GM18507 (cell line): Measurements from ENCODE around the gene MMP25.

Experiments
- DNase-seq: peaks from one replicate; pipeline ENCODE4 v3.0.0; 2011; ENCODE audit warnings: low read depth; ENCODE audit not compliant: insufficient read length; ENCODE audit errors: extremely low spot score
- FAIRE-seq: peaks from 2 replicates; lab custom pipeline; 2011; peaks lifted over from hg19 to GRCh38; lab: Jason Lieb, UNC

The MMP25 gene

DNA sequence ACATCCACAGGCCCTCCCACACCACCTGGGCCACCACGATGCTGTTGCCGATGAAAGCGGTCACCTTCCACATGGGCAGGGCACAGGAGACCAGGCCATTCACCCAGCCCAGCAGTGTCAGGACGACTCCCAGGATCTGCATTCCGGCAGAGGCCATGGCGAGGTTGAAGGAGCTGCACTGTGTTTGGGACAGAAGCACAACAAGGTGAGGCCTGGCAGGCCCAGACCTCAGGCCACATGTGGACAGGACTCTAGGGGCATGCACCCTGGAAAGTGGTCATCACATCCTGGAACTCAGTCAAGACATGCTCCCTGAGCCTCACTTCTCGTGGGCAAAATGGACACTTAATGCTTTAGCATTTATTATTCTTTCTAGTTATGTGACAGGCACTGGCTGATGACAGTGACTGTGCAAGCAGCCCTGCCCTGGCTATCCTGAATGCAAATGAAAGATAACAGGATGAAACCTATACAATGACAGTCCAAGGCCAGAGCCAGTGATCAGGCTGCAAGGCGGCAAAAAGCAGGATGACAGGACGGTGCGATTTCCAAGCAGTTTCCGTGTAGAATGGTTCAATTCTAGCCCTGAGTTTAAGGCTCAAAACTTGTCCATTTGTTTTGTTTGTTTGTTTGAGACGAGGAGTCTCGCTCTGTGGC lies 30.4 kb upstream of the MMP25 start:
- FAIRE-seq (no peak), DNase-seq (no peak)

DNA sequence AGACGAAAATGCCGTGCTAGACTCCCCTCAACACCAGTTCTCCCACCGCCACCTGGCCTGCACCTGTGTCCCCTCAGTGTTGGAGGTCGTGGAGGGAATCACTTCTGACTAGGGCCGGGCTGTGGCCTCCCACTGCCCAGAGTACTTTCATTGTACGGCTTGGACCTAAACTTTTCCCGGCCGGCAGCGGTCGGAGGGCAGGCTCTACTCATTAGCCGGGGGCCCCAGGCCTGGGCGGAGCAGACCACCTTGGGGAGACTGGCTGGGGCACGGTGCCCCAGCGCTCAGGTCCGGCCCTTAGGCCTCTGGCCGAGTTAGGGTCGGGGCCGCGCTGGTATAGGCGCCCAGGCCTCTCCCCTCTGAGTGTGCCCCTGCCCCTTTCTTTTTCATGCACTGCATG lies 29.0 kb upstream of the MMP25 start:
- FAIRE-seq (no peak), DNase-seq (no peak)

DNA sequence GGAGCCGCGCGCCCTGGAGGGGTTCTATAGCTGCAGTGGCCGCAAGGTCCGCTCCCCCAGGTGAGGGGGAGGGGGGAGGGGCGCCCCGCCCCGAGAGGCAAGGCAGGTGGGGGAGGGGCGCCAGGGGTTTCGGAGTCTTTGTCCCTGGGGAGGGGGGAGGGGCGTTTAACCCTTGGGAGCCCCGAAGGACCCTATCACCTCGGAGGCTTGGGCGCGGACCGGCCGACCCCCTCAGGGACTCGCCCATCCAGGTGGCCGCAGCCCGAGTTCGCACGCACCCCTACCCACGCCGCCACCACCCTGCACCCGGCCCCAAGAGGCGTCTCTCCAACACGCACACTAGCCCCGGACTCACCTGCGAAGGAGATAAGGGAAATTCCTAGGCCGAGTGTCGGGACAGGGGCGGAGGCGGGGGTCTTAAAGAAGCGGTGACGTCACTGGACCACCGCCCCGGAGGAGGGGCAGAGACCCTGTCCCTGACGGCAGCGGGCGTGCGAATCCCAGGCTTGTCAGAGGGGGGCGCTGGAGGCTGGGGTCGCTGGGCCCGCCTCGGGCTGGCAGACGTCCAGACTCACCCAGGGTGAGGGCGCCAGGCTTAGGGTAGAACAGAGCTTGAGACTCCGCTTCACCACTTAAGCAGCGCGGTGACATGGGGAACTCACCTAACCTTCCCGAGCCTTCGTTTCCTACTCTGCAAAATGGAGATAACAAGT lies 28.4 kb upstream of the MMP25 start, which contains the start of gene CLDN6:
TSS of gene CLDN6 (minus strand) at position 390 of the 713 bp plus-strand sequence. CDS start 2,162 bp downstream, outside the sequence.
- no peak for FAIRE-seq
- no peak for DNase-seq

DNA sequence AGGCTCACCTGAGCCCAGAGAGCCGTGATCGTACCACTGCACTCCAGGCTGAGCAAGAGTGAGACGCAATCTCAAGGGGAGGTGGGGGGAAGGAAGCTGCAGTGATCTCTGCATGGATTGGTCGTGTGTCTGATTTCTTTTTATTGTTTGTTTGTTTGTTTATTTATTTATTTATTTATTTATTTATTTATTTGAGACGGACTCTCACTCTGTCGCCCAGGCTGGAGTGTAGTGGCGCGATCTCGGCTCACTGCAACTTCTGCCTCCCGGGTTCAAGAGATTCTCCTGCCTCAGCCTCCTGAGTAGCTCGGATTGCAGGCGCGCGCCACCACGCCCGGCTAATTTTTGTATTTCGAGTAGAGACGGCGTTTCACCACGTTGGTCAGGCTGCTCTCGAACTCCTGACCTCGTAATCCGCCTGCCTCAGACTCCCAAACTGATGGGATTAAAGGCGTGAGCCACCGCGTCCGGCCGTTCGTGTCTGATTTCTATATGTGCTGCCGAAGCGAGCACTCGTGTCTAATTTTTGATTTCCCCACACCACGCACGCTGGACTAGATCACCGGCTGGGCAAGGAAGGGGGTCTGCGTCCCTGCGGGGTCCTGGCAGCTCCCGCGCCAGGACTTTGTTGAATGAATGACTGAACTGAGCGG lies 26.6 kb upstream of the MMP25 start:
- no peak for FAIRE-seq
- DNase-seq = no peak

DNA sequence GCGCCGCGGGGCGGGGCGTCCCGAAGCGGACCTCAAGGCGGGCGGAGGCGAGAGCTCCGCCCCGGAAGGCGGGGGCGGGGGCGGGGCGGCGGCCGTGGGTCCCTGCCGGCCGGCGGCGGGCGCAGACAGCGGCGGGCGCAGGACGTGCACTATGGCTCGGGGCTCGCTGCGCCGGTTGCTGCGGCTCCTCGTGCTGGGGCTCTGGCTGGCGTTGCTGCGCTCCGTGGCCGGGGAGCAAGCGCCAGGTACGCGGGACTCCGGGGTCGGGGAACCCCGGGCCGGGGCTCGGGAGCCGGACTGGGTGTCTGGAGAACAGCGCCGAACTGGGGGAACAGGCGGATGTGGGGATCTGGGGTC lies 26.1 kb upstream of the MMP25 start, which contains the start of gene TNFRSF12A:
TSS of gene TNFRSF12A (plus strand) at position 122 of the 357 bp plus-strand sequence. CDS start at position 152, 30 bp downstream.
- FAIRE-seq (peak; percentile 75), DNase-seq (peak; percentile 80)

DNA sequence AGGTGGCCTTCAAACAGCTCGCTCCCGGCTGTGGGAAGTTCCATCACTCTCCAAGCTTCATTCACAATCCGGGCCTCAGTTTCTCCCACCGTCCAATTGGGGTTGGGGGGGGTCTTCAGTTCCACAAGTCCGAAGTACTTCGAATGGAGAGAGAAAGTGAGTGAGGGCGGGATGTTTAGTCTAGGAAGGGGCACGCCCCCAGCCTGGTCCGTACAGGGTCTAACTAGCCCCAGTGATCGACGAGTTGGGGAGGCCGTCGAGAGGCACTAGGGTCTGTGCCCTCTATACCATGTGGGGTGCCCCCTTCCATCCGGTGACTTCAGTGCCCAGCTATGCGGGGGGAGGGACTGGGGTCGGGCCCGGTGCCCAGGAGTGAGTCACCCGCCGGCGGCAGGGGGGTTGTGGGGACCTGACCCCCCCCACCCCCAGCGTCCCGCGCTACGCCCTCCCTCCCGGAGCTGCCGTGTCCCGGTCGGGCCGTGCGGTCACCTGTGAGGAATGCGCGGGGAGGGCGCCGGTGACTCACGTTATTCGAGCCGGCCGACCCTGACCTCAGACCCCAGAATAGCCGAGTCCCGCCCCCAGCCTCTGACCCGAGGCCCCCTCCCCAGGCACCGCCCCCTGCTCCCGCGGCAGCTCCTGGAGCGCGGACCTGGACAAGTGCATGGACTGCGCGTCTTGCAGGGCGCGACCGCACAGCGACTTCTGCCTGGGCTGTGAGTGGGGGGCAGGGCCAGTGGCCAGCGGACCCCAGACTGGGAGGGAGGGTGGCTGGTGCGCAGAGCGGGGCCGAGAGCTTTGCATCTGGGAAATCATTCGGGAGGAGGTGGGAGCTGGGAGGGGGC lies 25.5 kb upstream of the MMP25 start:
- no peak for DNase-seq
- no peak for FAIRE-seq

DNA sequence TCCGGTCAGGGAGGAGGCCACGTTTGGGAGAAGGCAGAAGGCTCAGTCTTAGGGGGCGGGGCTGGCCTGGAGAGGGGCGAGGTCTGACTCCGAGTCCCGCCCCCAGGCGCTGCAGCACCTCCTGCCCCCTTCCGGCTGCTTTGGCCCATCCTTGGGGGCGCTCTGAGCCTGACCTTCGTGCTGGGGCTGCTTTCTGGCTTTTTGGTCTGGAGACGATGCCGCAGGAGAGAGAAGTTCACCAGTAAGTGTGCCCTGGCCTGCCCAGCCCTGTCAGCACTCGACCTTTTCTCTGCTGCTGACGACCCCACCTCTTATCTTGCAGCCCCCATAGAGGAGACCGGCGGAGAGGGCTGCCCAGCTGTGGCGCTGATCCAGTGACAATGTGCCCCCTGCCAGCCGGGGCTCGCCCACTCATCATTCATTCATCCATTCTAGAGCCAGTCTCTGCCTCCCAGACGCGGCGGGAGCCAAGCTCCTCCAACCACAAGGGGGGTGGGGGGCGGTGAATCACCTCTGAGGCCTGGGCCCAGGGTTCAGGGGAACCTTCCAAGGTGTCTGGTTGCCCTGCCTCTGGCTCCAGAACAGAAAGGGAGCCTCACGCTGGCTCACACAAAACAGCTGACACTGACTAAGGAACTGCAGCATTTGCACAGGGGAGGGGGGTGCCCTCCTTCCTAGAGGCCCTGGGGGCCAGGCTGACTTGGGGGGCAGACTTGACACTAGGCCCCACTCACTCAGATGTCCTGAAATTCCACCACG lies 24.7 kb upstream of the MMP25 start:
- DNase-seq = no peak
- peak; percentile 79 for FAIRE-seq

DNA sequence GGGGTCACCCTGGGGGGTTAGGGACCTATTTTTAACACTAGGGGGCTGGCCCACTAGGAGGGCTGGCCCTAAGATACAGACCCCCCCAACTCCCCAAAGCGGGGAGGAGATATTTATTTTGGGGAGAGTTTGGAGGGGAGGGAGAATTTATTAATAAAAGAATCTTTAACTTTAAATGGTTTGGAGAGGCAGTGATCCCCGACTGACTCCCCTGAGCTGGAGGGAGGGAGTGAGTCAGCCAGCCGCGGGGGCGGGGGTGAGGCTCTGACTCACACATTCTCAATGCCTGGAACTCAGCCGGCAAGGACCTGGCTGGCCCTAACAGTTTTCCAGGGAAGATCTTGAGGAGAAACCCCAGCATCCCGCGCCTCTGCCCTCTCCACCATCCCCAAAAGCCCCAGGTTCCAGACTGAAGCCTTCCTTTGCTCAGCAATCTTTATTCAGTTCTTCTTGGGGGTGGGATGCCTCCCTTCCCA lies 24.1 kb upstream of the MMP25 start:
- no peak for DNase-seq
- peak; percentile 77 for FAIRE-seq

DNA sequence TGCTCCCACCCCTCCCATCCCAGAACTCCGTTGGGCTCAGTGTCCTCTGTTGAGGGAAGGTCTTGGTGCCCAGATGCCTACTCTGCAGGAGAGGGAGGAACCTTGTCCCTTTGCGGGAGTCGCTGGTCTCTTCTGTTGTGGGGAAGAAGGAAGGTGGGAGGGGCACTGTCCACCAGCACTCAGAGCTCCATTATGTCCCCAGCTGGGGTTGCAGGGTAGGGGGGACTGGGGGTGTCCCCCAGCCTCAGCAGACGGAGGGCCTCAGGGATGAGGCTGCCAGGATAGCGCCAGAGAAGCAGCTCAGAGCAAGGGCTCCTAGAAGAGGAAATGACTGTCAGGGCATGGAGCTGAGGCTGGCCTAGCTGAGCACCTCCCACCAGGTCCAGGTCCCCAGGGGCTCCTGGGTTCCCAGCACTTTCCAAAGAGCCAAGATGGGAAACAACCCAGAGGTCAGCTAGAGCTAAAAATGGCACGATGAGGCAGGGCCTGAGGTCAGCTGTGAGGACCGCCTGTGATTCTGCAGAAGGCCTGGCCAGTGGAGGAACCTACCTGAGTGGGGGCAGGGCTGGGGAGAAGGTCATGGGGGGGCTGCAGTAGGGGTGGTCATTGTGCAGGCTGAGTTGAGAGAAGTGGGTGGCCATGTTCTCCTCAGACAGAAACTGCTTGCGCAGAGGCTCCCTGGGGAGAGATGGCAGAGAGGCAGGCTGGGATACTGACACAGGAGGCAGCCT lies 23.5 kb upstream of the MMP25 start:
- FAIRE-seq = no peak
- no peak for DNase-seq

DNA sequence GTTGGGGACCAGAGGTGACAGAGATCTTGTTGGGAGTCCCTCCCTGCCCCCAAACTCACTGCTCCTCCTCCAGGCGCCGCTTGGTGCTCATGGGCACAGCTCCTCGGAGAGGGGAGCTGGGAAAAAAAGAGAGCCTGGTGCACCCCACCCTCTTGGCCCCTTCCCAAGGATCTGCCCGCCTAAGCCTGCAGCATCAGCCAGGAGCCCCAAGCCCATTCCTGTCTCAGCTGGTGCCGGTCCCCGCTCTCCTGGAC lies 23.0 kb upstream of the MMP25 start:
- DNase-seq (no peak), FAIRE-seq (no peak)

DNA sequence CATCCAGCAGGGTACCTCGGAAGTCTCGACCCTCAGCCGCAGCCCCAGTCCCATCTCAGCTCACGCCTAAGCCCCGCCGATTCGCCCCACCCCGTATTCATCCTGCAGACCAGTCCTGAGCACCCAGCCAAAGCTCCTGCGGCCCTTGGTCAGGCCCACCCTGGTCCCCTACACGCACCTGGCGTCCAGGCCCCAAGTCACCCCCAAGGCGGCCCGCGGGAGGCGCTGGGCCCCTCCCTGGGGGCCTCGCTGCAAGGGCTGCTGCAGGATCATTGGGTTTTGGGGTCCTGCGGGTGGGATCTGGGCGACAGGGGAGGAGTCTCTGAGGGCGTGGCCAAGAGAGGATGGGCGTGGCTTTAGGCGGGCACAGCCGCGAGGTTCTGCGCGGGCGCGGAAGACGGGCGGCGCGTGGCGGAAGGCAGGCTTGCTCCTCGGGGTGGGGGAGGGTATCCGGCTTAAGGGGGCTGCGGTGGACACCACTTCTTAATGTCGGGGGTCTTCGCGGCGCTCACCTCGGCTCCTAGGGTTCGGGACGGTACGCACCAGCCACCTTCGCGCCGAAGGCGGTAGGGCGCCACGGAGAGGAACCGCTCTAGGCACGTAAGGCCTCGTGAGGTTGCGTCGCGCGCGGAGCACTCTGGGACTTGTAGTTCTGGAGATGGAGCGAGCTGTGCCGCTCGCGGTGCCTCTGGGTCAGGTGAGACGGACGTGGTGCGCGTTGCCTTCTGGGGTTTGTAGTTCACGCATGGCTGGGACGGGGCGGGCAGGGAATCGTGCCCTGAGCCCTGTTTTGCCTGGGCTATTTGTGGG lies 22.5 kb upstream of the MMP25 start, which contains the start of the genes HCFC1R1 and THOC6:
TSS of gene HCFC1R1 (minus strand) at position 274 of the 810 bp plus-strand sequence. CDS start at position 273, 1 bp downstream.
TSS of gene THOC6 (plus strand) at position 367 of the 810 bp plus-strand sequence. CDS start at position 659, 292 bp downstream.
- DNase-seq (peak; percentile 83), FAIRE-seq (peak; percentile 99)

DNA sequence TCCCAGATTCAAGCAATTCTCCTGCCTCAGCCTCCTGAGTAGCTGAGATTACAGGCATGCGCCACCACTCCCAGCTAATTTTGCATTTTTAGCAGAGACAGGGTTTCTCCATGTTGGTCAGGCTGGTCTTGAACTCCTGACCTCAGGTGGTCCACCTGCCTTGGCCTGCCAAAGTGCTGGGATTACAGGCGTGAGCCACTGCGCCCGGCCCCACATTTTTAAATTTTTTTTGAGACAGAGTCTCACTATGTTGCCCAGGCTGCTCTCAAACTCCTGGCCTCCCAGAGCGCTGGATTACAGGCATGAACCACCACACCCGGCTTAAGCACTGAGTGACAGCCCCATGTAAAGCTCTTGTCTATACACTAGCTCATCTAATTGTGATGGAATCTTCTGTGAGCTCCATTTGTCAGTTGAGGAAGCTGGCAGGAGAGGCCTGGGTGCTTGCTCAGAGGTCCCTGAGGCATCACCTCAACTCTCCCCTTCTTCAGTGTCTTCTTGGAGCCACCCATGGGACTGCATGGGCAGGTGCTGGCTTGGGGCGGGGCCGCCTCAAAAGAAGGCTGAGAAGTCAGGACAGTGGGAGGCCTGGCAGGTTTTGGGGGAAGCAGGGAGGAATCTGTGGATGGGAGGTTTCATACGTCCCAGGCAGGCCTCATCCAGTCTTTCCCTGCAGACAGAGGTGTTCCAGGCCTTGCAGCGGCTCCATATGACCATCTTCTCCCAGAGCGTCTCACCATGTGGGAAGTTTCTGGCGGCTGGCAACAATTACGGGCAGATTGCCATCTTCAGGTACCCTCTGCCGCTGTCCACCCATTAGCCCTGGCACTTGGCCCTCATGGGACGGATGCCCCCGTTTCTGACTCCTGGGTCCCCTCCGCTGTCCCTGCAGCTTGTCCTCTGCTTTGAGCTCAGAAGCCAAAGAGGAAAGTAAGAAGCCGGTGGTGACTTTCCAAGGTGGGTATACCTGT lies 21.0 kb upstream of the MMP25 start:
- no peak for FAIRE-seq

DNA sequence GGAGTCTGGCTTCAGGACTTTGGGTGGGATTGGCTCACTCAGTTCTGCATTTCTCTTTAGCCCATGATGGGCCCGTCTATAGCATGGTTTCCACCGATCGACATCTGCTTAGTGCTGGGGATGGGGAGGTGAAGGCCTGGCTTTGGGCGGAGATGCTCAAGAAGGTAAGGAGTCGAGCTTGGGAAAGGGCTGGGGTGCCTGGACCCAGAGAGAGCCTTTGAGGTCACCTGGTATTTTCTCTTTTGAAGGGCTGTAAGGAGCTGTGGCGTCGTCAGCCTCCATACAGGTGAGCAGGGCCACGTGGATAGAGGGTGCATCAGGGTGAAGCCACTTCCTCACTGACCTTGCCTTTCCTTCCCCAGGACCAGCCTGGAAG lies 20.4 kb upstream of the MMP25 start:
- no peak for FAIRE-seq
- DNase-seq = no peak

More for the DNA sequence above, 21.0 kb upstream of the MMP25 start:
- DNase-seq = no peak

DNA sequence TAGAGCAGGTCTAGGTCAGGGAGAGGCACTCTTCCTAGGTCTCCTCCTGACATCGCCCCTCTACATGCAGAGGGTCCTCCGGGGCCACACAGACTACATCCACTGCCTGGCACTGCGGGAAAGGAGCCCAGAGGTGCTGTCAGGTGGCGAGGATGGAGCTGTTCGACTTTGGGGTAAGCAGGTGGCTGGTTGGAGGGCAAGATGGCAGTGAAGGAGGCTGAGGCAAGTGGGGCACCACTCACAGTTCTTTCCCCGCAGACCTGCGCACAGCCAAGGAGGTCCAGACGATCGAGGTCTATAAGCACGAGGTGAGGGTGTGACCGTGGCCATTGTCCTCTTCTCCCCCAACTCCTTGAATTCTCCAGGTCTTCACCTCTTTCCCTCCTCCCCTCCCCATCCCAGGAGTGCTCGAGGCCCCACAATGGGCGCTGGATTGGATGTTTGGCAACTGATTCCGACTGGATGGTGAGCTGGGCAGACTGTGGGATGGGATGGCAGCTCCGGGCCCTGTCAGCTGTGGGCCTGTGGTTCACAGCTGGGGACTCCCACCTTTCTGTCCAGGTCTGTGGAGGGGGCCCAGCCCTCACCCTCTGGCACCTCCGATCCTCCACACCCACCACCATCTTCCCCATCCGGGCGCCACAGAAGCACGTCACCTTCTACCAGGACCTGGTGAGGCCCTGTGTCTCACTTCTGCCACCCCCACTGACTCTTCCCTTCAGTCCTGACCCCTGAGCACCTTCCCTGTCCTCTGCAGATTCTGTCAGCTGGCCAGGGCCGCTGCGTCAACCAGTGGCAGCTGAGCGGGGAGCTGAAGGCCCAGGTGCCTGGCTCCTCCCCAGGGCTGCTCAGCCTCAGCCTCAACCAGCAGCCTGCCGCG lies 19.5 kb upstream of the MMP25 start:
- DNase-seq (no peak), FAIRE-seq (no peak)

DNA sequence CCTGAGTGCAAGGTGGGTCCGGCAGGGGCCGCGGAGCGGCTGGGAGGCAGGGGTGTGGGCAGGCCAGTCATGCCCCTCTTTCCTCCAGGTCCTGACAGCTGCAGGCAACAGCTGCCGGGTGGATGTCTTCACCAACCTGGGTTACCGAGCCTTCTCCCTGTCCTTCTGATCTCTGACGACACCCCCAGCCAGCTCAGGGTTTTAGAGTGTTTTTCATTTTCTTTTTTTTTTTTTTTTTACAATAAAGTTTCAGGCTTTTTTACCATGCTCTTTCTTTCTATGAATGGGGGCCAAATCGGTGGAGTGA lies 18.9 kb upstream of the MMP25 start:
- no peak for FAIRE-seq
- DNase-seq = no peak
